ENCODE results near the gene RNU2-1.
"Not testable (repeated sequence)": the region's sequence is repeated elsewhere in the genome, so short reads cannot be mapped to it uniquely, and the experiment has no call there.

RNU2-1 gene

DNA sequence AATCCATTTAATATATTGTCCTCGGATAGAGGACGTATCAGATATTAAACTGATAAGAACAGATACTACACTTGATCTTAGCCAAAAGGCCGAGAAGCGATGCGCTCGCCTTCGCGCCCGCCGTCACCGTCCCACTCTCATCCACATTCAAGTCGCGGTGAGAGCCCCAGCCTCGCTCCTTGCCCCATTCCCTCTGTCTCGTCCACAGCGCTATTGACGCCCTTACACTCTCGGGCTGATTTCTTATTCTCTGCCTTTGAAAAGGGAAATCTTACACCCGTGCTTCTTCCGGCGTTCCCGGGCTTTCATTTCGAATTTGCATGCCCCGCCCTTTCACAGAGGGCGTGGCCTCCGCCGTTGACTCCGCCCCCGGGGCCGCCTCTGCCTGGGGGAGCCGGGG, at the start of gene RNU2-1:
Gene RNU2-1, minus strand, starts transcription at position 101 of the 400 bp plus-strand sequence.
- DNase-seq (ENCODE audit: low read depth in 2 of 2), result not testable (repeated sequence)

DNA sequence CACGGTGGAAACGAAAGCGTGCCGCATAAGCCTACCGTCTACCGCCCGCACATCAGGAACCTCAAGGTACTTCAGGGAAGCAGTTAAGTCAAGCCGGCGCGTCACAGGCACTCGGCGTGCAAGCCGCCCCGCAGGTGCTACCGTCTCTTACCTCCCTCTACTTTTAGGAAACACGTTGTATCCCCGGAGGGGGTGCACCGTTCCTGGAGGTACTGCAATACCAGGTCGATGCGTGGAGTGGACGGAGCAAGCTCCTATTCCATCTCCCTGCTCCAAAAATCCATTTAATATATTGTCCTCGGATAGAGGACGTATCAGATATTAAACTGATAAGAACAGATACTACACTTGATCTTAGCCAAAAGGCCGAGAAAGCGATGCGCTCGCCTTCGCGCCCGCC, 39.1 kb upstream of the RNU2-1 start:
- not testable (repeated sequence) for DNase-seq (ENCODE audit: low read depth in 2 of 2)

GRCh38 chr17:43272483-43272882, 38.7 kb upstream of the RNU2-1 start:
- DNase-seq (ENCODE audit: low read depth in 2 of 2), result not testable (repeated sequence)

DNA sequence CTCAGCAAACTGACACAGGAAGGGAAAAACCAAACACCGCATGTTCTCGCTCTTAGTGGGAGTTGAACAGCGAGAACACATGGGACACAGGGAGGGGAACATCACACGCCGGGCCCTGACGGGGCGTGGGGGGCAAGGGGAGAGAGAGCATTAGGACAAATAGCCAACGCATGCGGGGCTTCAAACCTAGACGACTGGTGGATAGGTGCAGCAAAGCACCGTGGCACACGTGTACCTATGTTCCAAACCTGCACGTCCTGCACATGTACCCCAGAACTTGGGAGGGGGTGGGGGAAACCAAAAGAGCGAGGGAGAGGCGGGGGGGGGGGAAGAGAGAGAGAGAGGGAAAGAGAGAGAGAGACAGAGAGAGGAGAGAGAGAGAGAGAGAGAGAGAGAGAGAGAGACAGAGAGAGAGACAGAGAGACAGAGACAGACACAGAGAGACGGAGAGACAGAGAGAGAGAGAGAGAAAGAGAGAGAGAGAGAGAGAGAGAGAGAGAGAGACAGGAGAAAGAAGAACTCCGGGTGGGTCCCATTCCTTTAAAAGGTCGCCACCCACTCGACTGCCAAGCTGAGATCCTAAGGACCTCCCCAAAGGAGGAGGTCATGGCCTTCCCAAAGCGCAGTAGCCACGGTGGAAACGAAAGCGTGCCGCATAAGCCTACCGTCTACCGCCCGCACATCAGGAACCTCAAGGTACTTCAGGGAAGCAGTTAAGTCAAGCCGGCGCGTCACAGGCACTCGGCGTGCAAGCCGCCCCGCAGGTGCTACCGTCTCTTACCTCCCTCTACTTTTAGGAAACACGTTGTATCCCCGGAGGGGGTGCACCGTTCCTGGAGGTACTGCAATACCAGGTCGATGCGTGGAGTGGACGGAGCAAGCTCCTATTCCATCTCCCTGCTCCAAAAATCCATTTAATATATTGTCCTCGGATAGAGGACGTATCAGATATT, 37.1 kb upstream of the RNU2-1 start:
- not testable (repeated sequence) for DNase-seq (ENCODE audit: low read depth in 2 of 2)

- not testable (repeated sequence) for DNase-seq (ENCODE audit: low read depth in 2 of 2)
These were observed 12.7 kb upstream of the RNU2-1 start for GRCh38 chr17:43246456-43246855.

GRCh38 chr17:43240596-43241352, 7.0 kb upstream of the RNU2-1 start:
- DNase-seq (ENCODE audit: low read depth in 2 of 2), result not testable (repeated sequence)

DNA sequence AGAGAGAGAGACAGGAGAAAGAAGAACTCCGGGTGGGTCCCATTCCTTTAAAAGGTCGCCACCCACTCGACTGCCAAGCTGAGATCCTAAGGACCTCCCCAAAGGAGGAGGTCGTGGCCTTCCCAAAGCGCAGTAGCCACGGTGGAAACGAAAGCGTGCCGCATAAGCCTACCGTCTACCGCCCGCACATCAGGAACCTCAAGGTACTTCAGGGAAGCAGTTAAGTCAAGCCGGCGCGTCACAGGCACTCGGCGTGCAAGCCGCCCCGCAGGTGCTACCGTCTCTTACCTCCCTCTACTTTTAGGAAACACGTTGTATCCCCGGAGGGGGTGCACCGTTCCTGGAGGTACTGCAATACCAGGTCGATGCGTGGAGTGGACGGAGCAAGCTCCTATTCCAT, 5.8 kb upstream of the RNU2-1 start:
- DNase-seq (ENCODE audit: low read depth in 2 of 2), result not testable (repeated sequence)

DNA sequence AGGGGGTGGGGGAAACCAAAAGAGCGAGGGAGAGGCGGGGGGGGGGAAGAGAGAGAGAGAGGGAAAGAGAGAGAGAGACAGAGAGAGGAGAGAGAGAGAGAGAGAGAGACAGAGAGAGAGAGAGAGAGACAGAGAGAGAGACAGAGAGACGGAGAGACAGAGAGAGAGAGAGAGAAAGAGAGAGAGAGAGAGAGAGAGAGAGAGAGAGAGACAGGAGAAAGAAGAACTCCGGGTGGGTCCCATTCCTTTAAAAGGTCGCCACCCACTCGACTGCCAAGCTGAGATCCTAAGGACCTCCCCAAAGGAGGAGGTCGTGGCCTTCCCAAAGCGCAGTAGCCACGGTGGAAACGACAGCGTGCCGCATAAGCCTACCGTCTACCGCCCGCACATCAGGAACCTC, 514 bp downstream of the RNU2-1 start:
- not testable (repeated sequence) for DNase-seq (ENCODE audit: low read depth in 2 of 2)

GRCh38 chr17:43232021-43232699, 1.6 kb downstream of the RNU2-1 start:
- not testable (repeated sequence) for DNase-seq (ENCODE audit: low read depth in 2 of 2)

DNA sequence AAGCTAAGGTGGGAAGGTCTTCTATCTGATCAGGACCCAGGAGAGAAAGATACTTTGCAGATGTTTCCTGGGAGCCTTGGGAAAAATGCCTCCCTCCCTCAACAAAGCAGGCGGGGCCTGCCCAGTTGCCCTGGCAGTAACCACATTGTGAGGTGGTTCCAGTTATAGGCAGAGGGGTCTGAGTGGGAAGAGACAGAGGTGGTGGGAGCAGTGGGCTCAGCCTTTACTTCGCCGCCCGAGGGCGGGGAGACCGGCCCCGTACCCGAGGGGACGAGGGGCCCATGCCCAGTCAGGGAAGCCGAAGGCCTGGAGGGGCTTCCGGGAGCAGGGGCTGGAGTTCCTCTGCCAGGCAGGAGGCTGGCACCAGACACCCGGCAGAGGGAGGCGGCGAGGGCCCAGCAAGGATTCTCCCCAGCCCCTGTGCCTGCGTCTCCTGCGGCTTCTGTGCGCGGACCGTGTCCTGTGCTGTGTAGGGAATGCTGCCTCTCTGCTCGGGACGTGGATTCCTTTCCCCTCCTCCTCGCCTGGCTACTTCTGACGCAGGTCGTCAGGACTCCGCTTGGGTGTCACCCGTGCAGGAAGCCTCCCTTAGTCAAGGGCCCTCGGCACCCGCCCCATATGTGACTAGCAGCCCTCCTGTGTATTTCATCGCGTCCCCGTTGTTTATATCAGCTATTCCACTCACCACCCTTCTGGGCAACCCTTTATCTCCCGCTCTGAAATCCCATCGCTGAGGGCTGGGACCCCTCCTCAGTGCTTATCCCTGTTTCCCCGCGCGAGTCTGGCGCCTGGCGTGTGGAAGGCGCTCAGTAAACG, 2.4 kb downstream of the RNU2-1 start:
- DNase-seq (ENCODE audit: low read depth in 2 of 2), result not testable (repeated sequence)

GRCh38 chr17:43228020-43228782, 5.6 kb downstream of the RNU2-1 start, which contains the start of gene CCDC200:
Gene CCDC200, minus strand, starts transcription at chr17:43228623. Its CDS starts 69 bp downstream, at chr17:43228554.
- not testable (repeated sequence) for DNase-seq (ENCODE audit: low read depth in 2 of 2)

DNA sequence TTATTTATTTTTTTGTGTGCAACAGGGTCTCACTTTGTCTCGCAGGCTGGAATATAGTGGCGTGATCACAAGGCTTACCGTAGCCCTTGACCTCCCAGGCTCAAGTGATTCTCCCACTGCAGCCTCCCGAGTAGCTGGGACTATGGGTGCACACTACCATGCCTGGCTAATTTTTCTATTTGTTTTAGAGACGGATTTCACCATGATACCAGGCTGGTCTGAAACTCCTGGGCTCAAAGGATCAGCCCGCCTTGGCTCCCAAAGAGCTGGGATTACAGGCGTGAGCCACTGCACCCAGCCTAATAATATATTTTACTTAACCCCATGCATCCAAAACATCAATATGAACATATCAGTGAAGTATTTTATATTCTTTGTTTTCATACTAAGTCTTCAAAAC, 7.4 kb downstream of the RNU2-1 start:
- DNase-seq (ENCODE audit: low read depth in 2 of 2), result no peak

- no peak for DNase-seq (ENCODE audit: low read depth in 2 of 2)
These were observed 9.6 kb downstream of the RNU2-1 start for GRCh38 chr17:43224146-43224705.

- no peak for DNase-seq (ENCODE audit: low read depth in 2 of 2)
These were observed 13.2 kb downstream of the RNU2-1 start for GRCh38 chr17:43220511-43221125.

- no peak for DNase-seq (ENCODE audit: low read depth in 2 of 2)
These were observed 13.9 kb downstream of the RNU2-1 start for GRCh38 chr17:43219746-43220380.

DNA sequence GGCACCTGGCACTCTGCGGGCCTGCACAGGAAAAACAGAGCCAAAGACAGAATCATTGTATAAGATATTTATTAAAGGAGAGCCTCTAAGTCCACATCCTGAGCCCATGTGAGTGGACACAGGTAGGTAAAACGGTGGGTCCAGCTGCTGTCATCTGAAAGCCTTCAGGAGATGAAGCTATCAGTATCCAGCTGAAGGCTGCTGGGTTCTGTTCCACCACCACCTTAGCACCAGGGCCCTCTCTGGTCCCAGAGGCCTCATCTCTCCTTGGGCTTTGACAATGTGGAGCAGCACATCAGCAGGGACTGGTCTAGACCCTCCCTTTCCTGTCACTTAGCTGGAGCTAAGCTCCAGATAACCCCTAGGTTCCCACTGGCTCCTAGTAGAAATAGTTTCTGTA, 14.8 kb downstream of the RNU2-1 start:
- no peak for DNase-seq (ENCODE audit: low read depth in 2 of 2)

DNA sequence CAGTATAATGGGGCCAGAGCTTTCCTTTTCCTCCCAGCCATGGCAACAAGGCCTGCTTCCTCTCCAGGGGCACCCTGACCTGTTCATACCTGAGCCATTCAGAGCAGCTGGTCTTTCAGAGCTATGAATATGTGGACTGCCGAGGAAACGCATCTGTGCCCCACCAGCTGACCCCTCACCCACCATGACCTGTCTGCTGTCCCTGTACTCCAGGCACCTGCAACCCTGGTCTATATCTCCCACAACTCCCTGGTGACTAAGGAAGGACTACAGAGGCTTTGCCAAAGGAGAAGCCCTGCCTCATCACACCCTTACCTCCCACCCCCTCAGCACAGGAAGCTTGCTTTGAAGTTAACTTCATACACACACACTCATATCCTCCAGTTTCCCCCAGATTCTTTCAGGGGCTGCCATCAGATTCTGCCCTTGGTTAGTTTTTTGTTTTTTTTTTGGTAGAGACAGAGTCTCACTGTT, 16.1 kb downstream of the RNU2-1 start:
- no peak for DNase-seq (ENCODE audit: low read depth in 2 of 2)

- no peak for DNase-seq (ENCODE audit: low read depth in 2 of 2)
These were observed 16.8 kb downstream of the RNU2-1 start for GRCh38 chr17:43216762-43217613.

All from stimulated activated CD4-positive, alpha-beta T cell treated with anti-CD3 and anti-CD28 coated beads, Interleukin-12 subunit alpha, Interleukin-12 subunit beta, amount 100 ng/mL, for 24 hours (primary cell).